ENCODE results near the gene UPP2.

UPP2 gene

DNA sequence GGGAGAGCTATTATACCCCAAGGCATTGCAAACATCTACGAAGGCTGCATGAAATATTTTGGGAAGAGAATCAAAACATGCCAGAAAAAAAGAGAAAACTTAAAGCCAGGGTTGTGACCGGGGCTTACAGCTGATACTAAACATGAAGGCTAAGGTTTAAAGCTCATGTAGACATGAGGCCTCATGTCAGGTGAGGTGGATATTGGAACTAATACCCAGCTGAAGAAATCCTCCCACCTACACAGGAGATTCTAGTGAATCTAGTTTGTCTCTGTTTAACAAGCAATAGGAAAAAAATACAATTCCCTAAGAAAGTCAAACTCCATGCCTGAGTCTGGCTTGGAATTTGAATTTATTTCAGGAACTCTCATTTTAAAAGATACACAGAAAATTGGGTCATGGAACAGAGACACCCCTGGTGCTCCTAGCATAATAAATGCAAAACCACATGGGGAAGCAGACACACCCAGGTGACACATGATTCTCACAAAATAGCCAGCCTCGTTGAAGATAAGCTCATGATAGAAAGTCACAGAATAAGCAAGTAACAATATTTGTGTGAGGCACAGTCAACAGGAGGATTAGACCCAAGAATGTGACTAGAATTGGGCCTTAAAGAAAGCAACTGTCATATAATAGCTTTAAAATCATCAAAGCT is 42.2 kb downstream of the UPP2 start:
- TF ChIP-seq, protein P1, sequence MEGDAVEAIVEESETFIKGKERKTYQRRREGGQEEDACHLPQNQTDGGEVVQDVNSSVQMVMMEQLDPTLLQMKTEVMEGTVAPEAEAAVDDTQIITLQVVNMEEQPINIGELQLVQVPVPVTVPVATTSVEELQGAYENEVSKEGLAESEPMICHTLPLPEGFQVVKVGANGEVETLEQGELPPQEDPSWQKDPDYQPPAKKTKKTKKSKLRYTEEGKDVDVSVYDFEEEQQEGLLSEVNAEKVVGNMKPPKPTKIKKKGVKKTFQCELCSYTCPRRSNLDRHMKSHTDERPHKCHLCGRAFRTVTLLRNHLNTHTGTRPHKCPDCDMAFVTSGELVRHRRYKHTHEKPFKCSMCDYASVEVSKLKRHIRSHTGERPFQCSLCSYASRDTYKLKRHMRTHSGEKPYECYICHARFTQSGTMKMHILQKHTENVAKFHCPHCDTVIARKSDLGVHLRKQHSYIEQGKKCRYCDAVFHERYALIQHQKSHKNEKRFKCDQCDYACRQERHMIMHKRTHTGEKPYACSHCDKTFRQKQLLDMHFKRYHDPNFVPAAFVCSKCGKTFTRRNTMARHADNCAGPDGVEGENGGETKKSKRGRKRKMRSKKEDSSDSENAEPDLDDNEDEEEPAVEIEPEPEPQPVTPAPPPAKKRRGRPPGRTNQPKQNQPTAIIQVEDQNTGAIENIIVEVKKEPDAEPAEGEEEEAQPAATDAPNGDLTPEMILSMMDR (IDR thresholded peaks at IDR 0.05; ENCODE audit: control insufficient read depth, extremely low read depth, insufficient read depth): no peak
- no peak overlapping the region for H3K4me3 ChIP-seq (ENCODE audit: low read depth, low read length)
- no peak for DNase-seq (ENCODE audit: low read depth)

DNA sequence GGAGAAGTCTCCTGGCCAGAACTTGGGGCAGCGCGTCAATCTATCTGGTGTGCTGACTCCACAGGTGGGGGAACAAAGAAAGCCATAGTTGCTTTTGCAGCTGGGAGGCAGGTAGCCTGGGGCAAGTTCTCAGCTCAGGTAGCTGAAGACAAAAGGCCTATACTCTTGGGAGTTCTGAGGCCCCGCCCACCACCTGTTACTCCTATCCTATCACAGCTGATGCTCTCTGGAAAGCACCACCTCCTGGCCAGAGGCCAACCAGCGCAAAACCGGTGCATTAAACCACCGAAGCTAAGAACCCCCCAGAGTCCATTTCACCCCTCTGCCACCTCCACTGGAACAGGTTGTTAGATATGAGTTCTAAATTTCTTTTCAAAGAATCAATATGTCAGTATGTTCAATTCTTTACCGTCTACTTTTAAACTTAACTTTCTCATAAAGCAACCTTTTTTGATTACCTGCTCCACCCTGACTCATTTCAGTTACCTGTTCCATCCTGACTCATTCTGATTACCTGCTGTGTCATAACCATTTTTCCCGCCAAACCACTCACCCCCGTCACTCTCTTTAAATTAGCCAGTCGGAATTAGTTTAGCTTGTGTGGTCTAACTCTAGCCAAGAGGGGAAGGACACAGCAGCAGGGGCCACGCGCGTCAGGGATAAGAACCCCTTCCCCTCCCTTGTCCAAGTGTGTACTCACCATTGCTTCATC is 43.4 kb downstream of the UPP2 start:
- TF ChIP-seq, protein P1 (IDR thresholded peaks at IDR 0.05; ENCODE audit: control insufficient read depth, extremely low read depth, insufficient read depth): no peak
- no peak for DNase-seq (ENCODE audit: low read depth)
- H3K4me3 ChIP-seq (ENCODE audit: low read depth, low read length): no peak overlapping the region

DNA sequence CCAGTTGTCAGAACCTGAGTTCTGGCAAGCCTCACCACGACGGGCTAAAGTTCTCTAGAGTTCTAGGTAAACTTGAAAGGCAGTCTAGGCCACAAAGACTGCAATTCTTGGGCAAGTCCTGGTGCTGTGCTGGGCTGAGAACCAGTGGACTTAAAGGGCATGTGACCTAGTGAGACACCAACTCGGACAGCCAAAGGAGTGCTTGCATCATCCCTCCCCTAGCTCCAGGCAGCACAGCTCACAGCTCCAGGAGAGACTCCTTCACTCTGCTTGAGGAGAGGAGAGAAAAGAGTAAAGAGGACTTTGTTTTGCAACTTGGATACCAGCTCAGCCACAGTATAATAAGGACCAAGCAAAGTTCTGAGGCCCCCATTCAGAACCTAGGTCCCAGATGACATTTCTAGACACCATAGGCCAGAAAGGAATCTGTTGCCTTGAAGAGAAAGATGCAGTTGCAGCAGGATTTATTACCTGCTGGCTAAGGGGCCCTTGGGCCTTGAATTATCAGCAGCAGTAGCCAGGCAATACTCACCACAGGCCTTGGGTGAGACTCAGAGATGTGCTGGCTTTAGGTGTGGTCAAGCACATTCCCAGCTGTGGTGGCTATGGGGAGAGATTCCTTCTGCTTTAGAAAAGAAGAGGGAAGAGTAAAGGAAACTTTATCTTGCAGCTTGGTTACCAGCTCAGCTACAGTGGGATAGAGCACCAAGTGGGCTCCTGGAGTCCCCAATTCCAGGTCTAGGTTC is 51.8 kb downstream of the UPP2 start:
- H3K4me3 ChIP-seq (ENCODE audit: low read depth, low read length): no peak overlapping the region
- TF ChIP-seq, protein P1 (IDR thresholded peaks at IDR 0.05; ENCODE audit: control insufficient read depth, extremely low read depth, insufficient read depth): no peak
- no peak for DNase-seq (ENCODE audit: low read depth)

DNA sequence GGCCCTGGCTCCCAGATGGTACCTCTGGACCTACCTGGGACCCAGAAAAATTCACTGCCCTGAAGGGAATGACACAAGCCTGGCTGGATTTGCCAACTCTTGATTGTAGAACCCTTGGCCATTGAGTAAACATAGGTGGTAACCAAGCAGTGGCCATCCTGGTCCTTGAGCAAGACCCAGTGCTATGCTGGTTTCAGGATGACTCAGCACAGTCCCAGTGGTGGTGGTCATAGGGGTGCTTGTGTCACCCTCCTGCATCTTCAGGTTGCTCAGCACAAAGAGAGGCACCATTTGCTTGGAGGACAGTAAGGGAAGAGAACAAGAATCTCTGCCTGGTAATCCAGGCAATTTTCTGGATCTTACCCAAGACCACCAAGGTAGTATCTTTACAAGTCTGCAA is 52.9 kb downstream of the UPP2 start:
- TF ChIP-seq, protein P1 (IDR thresholded peaks at IDR 0.05; ENCODE audit: control insufficient read depth, extremely low read depth, insufficient read depth): no peak
- no peak overlapping the region for H3K4me3 ChIP-seq (ENCODE audit: low read depth, low read length)
- DNase-seq (ENCODE audit: low read depth): no peak

DNA sequence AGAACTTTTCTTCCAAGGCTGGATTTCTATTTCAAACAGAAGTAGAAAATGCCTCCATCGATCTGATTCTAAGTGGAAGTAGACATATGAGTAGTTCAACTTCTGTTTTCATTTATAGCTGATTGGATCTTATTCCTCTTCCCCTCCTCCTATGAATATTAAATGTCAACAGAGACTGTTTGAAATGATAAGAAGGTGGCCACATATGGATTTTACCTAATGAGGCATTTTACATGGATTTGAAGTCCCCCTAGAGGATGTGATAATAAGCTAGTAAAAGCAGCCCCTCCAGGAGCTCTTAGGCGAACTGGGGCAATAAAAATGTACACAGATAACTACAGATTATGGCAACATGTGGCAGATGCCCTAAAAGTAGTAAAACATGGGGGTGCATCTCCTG is 71.0 kb downstream of the UPP2 start:
- TF ChIP-seq, protein P1 (IDR thresholded peaks at IDR 0.05; ENCODE audit: control insufficient read depth, extremely low read depth, insufficient read depth): no peak
- DNase-seq (ENCODE audit: low read depth): no peak
- H3K4me3 ChIP-seq (ENCODE audit: low read depth, low read length): no peak overlapping the region

DNA sequence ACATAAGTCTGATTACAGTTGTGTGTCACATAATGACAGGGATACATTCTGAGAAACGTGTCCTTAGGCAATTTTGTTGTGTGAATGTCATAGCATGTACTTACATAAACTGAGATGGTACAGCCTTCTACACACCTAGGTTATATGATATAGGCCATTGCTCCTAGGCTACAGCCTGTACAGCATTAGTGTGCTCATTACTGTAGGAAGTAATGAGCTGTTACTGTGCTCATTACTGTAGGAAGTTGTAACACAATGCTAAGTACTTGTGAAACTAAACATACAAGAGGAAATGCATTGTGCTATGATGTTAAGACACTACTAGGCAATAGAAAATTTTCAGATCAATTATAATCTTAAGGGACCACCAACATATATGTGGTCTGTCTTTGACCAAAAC is 72.8 kb downstream of the UPP2 start:
- no peak for DNase-seq (ENCODE audit: low read depth)
- TF ChIP-seq, protein P1 (IDR thresholded peaks at IDR 0.05; ENCODE audit: control insufficient read depth, extremely low read depth, insufficient read depth): no peak
- H3K4me3 ChIP-seq (ENCODE audit: low read depth, low read length): no peak overlapping the region
